ENCODE data around the gene KLF3.

Gene KLF3

DNA sequence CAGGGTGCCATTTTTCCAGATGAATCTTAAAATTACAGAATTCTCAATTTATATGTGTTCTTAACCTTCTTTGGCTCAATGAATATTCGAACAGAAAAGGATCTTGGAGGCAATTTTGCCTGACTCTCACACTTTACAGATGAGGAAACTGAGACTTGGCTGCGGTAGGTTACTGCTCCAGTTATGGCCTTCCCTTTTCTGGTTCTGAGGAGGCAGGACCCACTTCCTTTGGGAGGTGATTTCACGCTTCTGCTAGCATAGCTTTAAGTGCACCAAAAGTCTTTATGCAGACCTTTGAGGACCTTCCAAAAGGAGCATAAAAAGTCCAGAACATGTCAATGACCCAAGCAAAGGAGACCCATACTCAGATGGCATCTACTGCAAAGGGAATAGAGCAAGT lies 44.7 kb upstream of the KLF3 start:
- no peaks in the 10 kb centered on the region for H3K9me3 ChIP-seq (ENCODE audit: control insufficient read depth, low read length)
- no peak overlapping the region for H4K91ac ChIP-seq (ENCODE audit: low read length)
- 95% methylated on average over 3 of the region's 3 CpGs for WGBS
- no peak overlapping the region for H3K18ac ChIP-seq (ENCODE audit: low read depth in 1 of 2, low read length in 2 of 2)
- no peaks in the 10 kb centered on the region for H3K4me1 ChIP-seq (ENCODE audit: control insufficient read depth, insufficient read depth, low read depth, low read length)
- no peaks in the 10 kb centered on the region for H3K79me1 ChIP-seq (replicated peaks; ENCODE audit: low read length, poor library complexity, severe bottlenecking)
- no peak overlapping the region for H3K4me2 ChIP-seq (ENCODE audit: low read length, poor library complexity, severe bottlenecking)
- H2BK15ac ChIP-seq (ENCODE audit: low read depth, poor library complexity, severe bottlenecking) = no peak overlapping the region
- no peak overlapping the region for H2BK5ac ChIP-seq (ENCODE audit: low read depth, low read length, poor library complexity, severe bottlenecking)
- H3K36me3 ChIP-seq (ENCODE audit: control insufficient read depth in 1 of 2, insufficient read depth in 2 of 2, low read depth in 1 of 2, low read length in 2 of 2) = no peaks in the 10 kb centered on the region
- no peak overlapping the region for H2BK12ac ChIP-seq (ENCODE audit: low read length in 2 of 2)
- H2AK5ac ChIP-seq (ENCODE audit: low read length, severe bottlenecking) = no peak overlapping the region
- H3K27ac ChIP-seq (ENCODE audit: low read length, poor library complexity, severe bottlenecking) = no peak overlapping the region
- H2AFZ ChIP-seq (ENCODE audit: low read depth, low read length) = no peak overlapping the region
- no peak overlapping the region for H2BK120ac ChIP-seq (ENCODE audit: low read depth, low read length)
- H3K9ac ChIP-seq (ENCODE audit: low read length) = no peak overlapping the region
- no peak overlapping the region for H3K23ac ChIP-seq (ENCODE audit: low read length in 2 of 2)
- peak overlapping the region in 1 of 2 experiments; percentile 20 for H3K14ac ChIP-seq (ENCODE audit: low read length in 2 of 2)
- no peak overlapping the region for H3K4ac ChIP-seq (ENCODE audit: low read depth in 1 of 2, low read length in 2 of 2)
- no peak overlapping the region for H3K4me3 ChIP-seq (ENCODE audit: insufficient read depth in 1 of 2, low read depth in 1 of 2, low read length in 2 of 2)
- no peaks in the 10 kb centered on the region for H3K27me3 ChIP-seq (ENCODE audit: control insufficient read depth in 1 of 2, insufficient read depth in 1 of 2, low read length in 2 of 2)
- no peak for DNase-seq
- H4K8ac ChIP-seq (ENCODE audit: low read length) = no peak overlapping the region

DNA sequence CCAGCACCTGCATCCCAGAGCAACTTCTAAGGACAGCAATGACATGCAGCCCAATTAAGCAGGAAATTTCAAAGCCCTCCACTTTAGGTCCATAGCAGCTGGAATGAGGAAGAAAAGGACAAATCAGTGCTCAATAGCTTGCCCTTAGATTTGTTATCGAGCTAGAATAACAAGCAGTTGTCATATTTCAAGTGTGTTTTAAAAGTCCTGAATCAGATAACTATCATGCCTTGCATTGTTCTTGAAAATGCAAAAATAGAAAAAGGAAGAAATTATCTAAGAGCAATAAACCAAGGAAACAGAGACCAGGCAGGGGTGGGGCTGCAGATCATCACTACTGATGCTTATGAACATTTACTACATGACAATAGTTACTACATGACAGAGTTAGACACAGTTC lies 43.9 kb upstream of the KLF3 start:
- WGBS = 89% methylated on average over 1 of the region's 1 CpG
- Histone ChIP-seq H2BK5ac (ENCODE audit: low read depth, low read length, poor library complexity, severe bottlenecking) (no peak overlapping the region), H2AK5ac (ENCODE audit: low read length, severe bottlenecking) (no peak overlapping the region), H3K36me3 (ENCODE audit: control insufficient read depth in 1 of 2, insufficient read depth in 2 of 2, low read depth in 1 of 2, low read length in 2 of 2) (no peaks in the 10 kb centered on the region), H4K8ac (ENCODE audit: low read length) (no peak overlapping the region), H2BK120ac (ENCODE audit: low read depth, low read length) (no peak overlapping the region), H3K23ac (ENCODE audit: low read length in 2 of 2) (no peak overlapping the region), H3K9me3 (ENCODE audit: control insufficient read depth, low read length) (no peaks in the 10 kb centered on the region), H3K9ac (ENCODE audit: low read length) (no peak overlapping the region), H4K91ac (ENCODE audit: low read length) (no peak overlapping the region), H2BK15ac (ENCODE audit: low read depth, poor library complexity, severe bottlenecking) (no peak overlapping the region), H3K27me3 (ENCODE audit: control insufficient read depth in 1 of 2, insufficient read depth in 1 of 2, low read length in 2 of 2) (no peaks in the 10 kb centered on the region), H3K18ac (ENCODE audit: low read depth in 1 of 2, low read length in 2 of 2) (no peak overlapping the region), H3K4me2 (ENCODE audit: low read length, poor library complexity, severe bottlenecking) (no peak overlapping the region), H3K14ac (ENCODE audit: low read length in 2 of 2) (no peak overlapping the region), H3K27ac (ENCODE audit: low read length, poor library complexity, severe bottlenecking) (no peak overlapping the region), H3K4ac (ENCODE audit: low read depth in 1 of 2, low read length in 2 of 2) (peak overlapping the region in 1 of 2 experiments; percentile 56), H2AFZ (ENCODE audit: low read depth, low read length) (no peak overlapping the region), H3K4me1 (ENCODE audit: control insufficient read depth, insufficient read depth, low read depth, low read length) (no peaks in the 10 kb centered on the region), H3K79me1 (replicated peaks; ENCODE audit: low read length, poor library complexity, severe bottlenecking) (no peaks in the 10 kb centered on the region), H2BK12ac (ENCODE audit: low read length in 2 of 2) (no peak overlapping the region), H3K4me3 (ENCODE audit: insufficient read depth in 1 of 2, low read depth in 1 of 2, low read length in 2 of 2) (no peak overlapping the region)
- no peak for DNase-seq

DNA sequence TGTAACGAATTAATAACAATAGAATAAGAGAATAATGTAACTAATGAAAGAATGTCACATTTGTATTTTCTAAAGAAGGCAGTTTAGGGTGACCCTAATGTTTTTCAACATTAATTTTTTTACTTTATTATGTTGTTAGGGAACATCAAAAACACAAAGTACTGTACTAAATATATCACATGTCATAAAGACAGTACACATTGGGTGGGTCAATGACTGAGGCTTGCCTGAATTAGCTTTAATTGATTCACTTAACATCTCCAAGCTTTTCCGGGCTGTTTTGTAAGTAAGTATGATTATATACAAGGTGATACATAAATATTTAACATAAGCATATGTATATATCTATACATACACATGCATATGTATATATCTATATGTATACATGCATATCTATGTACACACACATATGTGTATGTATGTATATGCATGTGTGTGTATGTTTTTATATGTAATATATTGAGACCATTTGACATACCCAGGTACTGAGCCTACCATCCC lies 43.4 kb upstream of the KLF3 start:
- no peaks in the 10 kb centered on the region for H3K27me3 ChIP-seq (ENCODE audit: control insufficient read depth in 1 of 2, insufficient read depth in 1 of 2, low read length in 2 of 2)
- no peaks in the 10 kb centered on the region for H3K36me3 ChIP-seq (ENCODE audit: control insufficient read depth in 1 of 2, insufficient read depth in 2 of 2, low read depth in 1 of 2, low read length in 2 of 2)
- H3K79me1 ChIP-seq (replicated peaks; ENCODE audit: low read length, poor library complexity, severe bottlenecking) = no peaks in the 10 kb centered on the region
- no peaks in the 10 kb centered on the region for H3K4me1 ChIP-seq (ENCODE audit: control insufficient read depth, insufficient read depth, low read depth, low read length)
- no peak overlapping the region for H2BK120ac ChIP-seq (ENCODE audit: low read depth, low read length)
- H3K4me3 ChIP-seq (ENCODE audit: insufficient read depth in 1 of 2, low read depth in 1 of 2, low read length in 2 of 2) = no peak overlapping the region
- no peak overlapping the region for H2BK15ac ChIP-seq (ENCODE audit: low read depth, poor library complexity, severe bottlenecking)
- H2BK5ac ChIP-seq (ENCODE audit: low read depth, low read length, poor library complexity, severe bottlenecking) = no peak overlapping the region
- H3K23ac ChIP-seq (ENCODE audit: low read length in 2 of 2) = no peak overlapping the region
- H4K8ac ChIP-seq (ENCODE audit: low read length) = no peak overlapping the region
- H3K27ac ChIP-seq (ENCODE audit: low read length, poor library complexity, severe bottlenecking) = no peak overlapping the region
- no peak overlapping the region for H3K18ac ChIP-seq (ENCODE audit: low read depth in 1 of 2, low read length in 2 of 2)
- 100% methylated on average over 1 of the region's 2 CpGs for WGBS
- no peak overlapping the region for H3K4me2 ChIP-seq (ENCODE audit: low read length, poor library complexity, severe bottlenecking)
- H3K14ac ChIP-seq (ENCODE audit: low read length in 2 of 2) = no peak overlapping the region
- no peak overlapping the region for H2BK12ac ChIP-seq (ENCODE audit: low read length in 2 of 2)
- H3K9ac ChIP-seq (ENCODE audit: low read length) = no peak overlapping the region
- H2AK5ac ChIP-seq (ENCODE audit: low read length, severe bottlenecking) = no peak overlapping the region
- no peak overlapping the region for H2AFZ ChIP-seq (ENCODE audit: low read depth, low read length)
- no peaks in the 10 kb centered on the region for H3K9me3 ChIP-seq (ENCODE audit: control insufficient read depth, low read length)
- H3K4ac ChIP-seq (ENCODE audit: low read depth in 1 of 2, low read length in 2 of 2) = no peak overlapping the region
- no peak overlapping the region for H4K91ac ChIP-seq (ENCODE audit: low read length)
- DNase-seq = no peak

DNA sequence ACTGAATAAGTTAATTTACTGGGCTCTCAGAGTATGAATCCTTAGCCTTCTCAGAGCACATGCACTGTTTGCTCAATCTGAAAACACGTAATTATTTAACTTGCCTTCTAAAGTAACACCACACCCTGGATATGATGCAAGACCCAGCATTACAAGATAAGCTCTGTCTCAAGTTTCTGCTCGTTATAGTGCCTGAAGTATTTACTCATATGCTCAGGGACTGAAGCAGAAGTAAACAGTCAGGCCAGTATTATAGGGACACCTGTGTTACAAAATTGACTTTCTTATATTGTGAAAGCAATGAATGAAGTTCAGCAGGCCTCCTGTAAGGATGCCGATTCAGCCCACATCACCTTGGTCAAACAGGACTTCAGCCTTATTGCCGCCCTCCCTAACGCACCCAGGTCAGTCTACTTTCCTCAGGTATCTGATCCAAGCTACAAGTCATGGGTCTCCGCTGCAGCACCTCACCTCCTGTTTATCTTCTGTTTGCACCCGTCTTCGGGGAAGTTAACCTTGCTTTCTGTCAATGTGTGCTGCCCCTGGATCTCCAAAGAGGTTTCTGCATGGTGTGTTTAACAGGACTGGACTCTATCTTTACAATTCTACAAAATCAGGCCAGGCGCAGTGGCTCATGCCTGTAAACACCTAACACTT lies 42.8 kb upstream of the KLF3 start:
- no peak overlapping the region for H2AFZ ChIP-seq (ENCODE audit: low read depth, low read length)
- H3K27me3 ChIP-seq (ENCODE audit: control insufficient read depth in 1 of 2, insufficient read depth in 1 of 2, low read length in 2 of 2) = no peaks in the 10 kb centered on the region
- peak overlapping the region in 1 of 2 experiments; percentile 18 for H3K14ac ChIP-seq (ENCODE audit: low read length in 2 of 2)
- no peak overlapping the region for H2BK15ac ChIP-seq (ENCODE audit: low read depth, poor library complexity, severe bottlenecking)
- no peaks in the 10 kb centered on the region for H3K9me3 ChIP-seq (ENCODE audit: control insufficient read depth, low read length)
- H2BK120ac ChIP-seq (ENCODE audit: low read depth, low read length) = no peak overlapping the region
- H3K4me2 ChIP-seq (ENCODE audit: low read length, poor library complexity, severe bottlenecking) = no peak overlapping the region
- no peak overlapping the region for H3K23ac ChIP-seq (ENCODE audit: low read length in 2 of 2)
- no peak overlapping the region for H4K91ac ChIP-seq (ENCODE audit: low read length)
- H4K8ac ChIP-seq (ENCODE audit: low read length) = peak overlapping the region; percentile 4
- no peaks in the 10 kb centered on the region for H3K79me1 ChIP-seq (replicated peaks; ENCODE audit: low read length, poor library complexity, severe bottlenecking)
- H3K4me1 ChIP-seq (ENCODE audit: control insufficient read depth, insufficient read depth, low read depth, low read length) = no peaks in the 10 kb centered on the region
- H3K4me3 ChIP-seq (ENCODE audit: insufficient read depth in 1 of 2, low read depth in 1 of 2, low read length in 2 of 2) = no peak overlapping the region
- no peak overlapping the region for H2BK12ac ChIP-seq (ENCODE audit: low read length in 2 of 2)
- H3K27ac ChIP-seq (ENCODE audit: low read length, poor library complexity, severe bottlenecking) = no peak overlapping the region
- DNase-seq = peak; percentile 84
- H3K4ac ChIP-seq (ENCODE audit: low read depth in 1 of 2, low read length in 2 of 2) = no peak overlapping the region
- no peak overlapping the region for H2AK5ac ChIP-seq (ENCODE audit: low read length, severe bottlenecking)
- no peak overlapping the region for H2BK5ac ChIP-seq (ENCODE audit: low read depth, low read length, poor library complexity, severe bottlenecking)
- H3K18ac ChIP-seq (ENCODE audit: low read depth in 1 of 2, low read length in 2 of 2) = peak overlapping the region in 1 of 2 experiments; percentile 28
- H3K9ac ChIP-seq (ENCODE audit: low read length) = no peak overlapping the region
- 81% methylated on average over 9 of the region's 9 CpGs for WGBS
- H3K36me3 ChIP-seq (ENCODE audit: control insufficient read depth in 1 of 2, insufficient read depth in 2 of 2, low read depth in 1 of 2, low read length in 2 of 2) = no peaks in the 10 kb centered on the region

Measured in mesenchymal stem cell (in vitro differentiated cells and primary cell).